GM18526 (cell line): ENCODE measurements around the gene SAMD14.

Experiments used
- POLR2A ChIP-seq: IDR thresholded peaks from 3 replicates; pipeline ENCODE4 v1.6.1; 2011; ENCODE audit not compliant: insufficient read length; ENCODE audit errors: extremely low read depth

The SAMD14 gene

GRCh38 chr17:50129728-50130558 lies at the start of gene SAMD14:
TSS of gene SAMD14 (minus strand) at chr17:50130160. CDS start at chr17:50124959, 5,201 bp downstream.
- TF ChIP-seq POLR2A, result no peak

- no peak for TF ChIP-seq POLR2A
Measured at GRCh38 chr17:50177983-50178834, 48.2 kb upstream of the SAMD14 start.

GRCh38 chr17:50177476-50177875 lies 47.5 kb upstream of the SAMD14 start:
- no peak for TF ChIP-seq POLR2A

GRCh38 chr17:50176559-50177357 lies 46.8 kb upstream of the SAMD14 start:
- no peak for TF ChIP-seq POLR2A

- TF ChIP-seq POLR2A, result no peak
Measured at GRCh38 chr17:50175035-50175807, 45.3 kb upstream of the SAMD14 start.

- no peak for TF ChIP-seq POLR2A
Measured at GRCh38 chr17:50174444-50174843, 44.5 kb upstream of the SAMD14 start.

- TF ChIP-seq POLR2A, result no peak
Measured at GRCh38 chr17:50173335-50173941, 43.5 kb upstream of the SAMD14 start.

- no peak for TF ChIP-seq POLR2A
Measured at GRCh38 chr17:50172936-50173334, 43.0 kb upstream of the SAMD14 start.

GRCh38 chr17:50172130-50172529 lies 42.2 kb upstream of the SAMD14 start:
- no peak for TF ChIP-seq POLR2A

- no peak for TF ChIP-seq POLR2A
Measured at GRCh38 chr17:50171371-50172071, 41.6 kb upstream of the SAMD14 start.

- no peak for TF ChIP-seq POLR2A
Measured at GRCh38 chr17:50170662-50171370, 40.9 kb upstream of the SAMD14 start.

- TF ChIP-seq POLR2A, result no peak
Measured at GRCh38 chr17:50169881-50170459, 40.0 kb upstream of the SAMD14 start.
